ENCODE results near the gene AMIGO3.
"Not testable (repeated sequence)": the region's sequence is repeated elsewhere in the genome, so short reads cannot be mapped to it uniquely, and the experiment has no call there.

Gene AMIGO3

GRCh38 chr3:49719214-49719884, at the start of gene AMIGO3:
TSS of gene AMIGO3 (minus strand) at chr3:49719684. CDS start at chr3:49719465, 219 bp downstream.
- DNase-seq = peak; percentile 72

GRCh38 chr3:49763981-49764380, 44.5 kb upstream of the AMIGO3 start:
- no peak for DNase-seq

GRCh38 chr3:49761661-49762060, 42.2 kb upstream of the AMIGO3 start:
- DNase-seq = no peak

- no peak for DNase-seq
Measured at GRCh38 chr3:49759226-49759625, 39.7 kb upstream of the AMIGO3 start.

GRCh38 chr3:49757197-49757596, 37.7 kb upstream of the AMIGO3 start:
- no peak for DNase-seq

- no peak for DNase-seq
Measured at GRCh38 chr3:49756036-49756435, 36.6 kb upstream of the AMIGO3 start.

- DNase-seq = no peak
Measured at GRCh38 chr3:49754536-49754935, 35.1 kb upstream of the AMIGO3 start.

GRCh38 chr3:49751501-49751900, 32.0 kb upstream of the AMIGO3 start:
- DNase-seq = no peak

- DNase-seq = no peak
Measured at GRCh38 chr3:49750056-49750455, 30.6 kb upstream of the AMIGO3 start.

GRCh38 chr3:49748874-49749273, 29.4 kb upstream of the AMIGO3 start:
- not testable (repeated sequence) for DNase-seq

GRCh38 chr3:49747792-49748480, 28.5 kb upstream of the AMIGO3 start:
- no peak for DNase-seq

GRCh38 chr3:49745986-49746385, 26.5 kb upstream of the AMIGO3 start:
- no peak for DNase-seq

- no peak for DNase-seq
Measured at GRCh38 chr3:49740427-49740826, 20.9 kb upstream of the AMIGO3 start.

- no peak for DNase-seq
Measured at GRCh38 chr3:49738067-49738713, 18.7 kb upstream of the AMIGO3 start.

GRCh38 chr3:49734752-49735151, 15.3 kb upstream of the AMIGO3 start:
- no peak for DNase-seq

- no peak for DNase-seq
Measured at GRCh38 chr3:49733551-49733950, 14.1 kb upstream of the AMIGO3 start.

GRCh38 chr3:49732597-49732996, 13.1 kb upstream of the AMIGO3 start:
- DNase-seq = no peak

GRCh38 chr3:49729966-49730609, 10.6 kb upstream of the AMIGO3 start:
- DNase-seq = no peak

- no peak for DNase-seq
Measured at GRCh38 chr3:49727924-49728361, 8.5 kb upstream of the AMIGO3 start.

- no peak for DNase-seq
Measured at GRCh38 chr3:49727154-49727923, 7.9 kb upstream of the AMIGO3 start.

GRCh38 chr3:49725906-49726681, 6.6 kb upstream of the AMIGO3 start:
- DNase-seq = no peak

- no peak for DNase-seq
Measured at GRCh38 chr3:49724586-49724985, 5.1 kb upstream of the AMIGO3 start.

Measured in NCI-H1694 (cell line).